RWPE1 (cell line): ENCODE measurements around the gene RBP5.

Source experiments
- CTCF ChIA-PET: fragments of 350-600 bp; sonication (Branson Sonifier 250); formaldehyde crosslinking; extraction: SDS; loops from one replicate; lab custom pipeline; 2021; lab: Yijun Ruan, JAX
- POLR2A ChIA-PET: fragments of 400-600 bp; formaldehyde crosslinking; extraction: SDS; loops from one replicate; lab custom pipeline; 2020; ENCODE audit warnings: antibody characterized with exemption; ENCODE audit not compliant: low non-redundant PET; lab: Yijun Ruan, JAX
- DNase-seq: peaks from one replicate; pipeline ENCODE4 v3.0.0; 2012; ENCODE audit warnings: low spot score
- H3K27ac ChIP-seq: fragments of 450-650 bp; 2 replicates; pipeline ENCODE4 v1.5.1; 2017
- TF ChIP-seq, protein P1 (sequence below): fragments of 450-650 bp; conservative IDR thresholded peaks from 2 replicates; pipeline ENCODE4 v1.5.1; 2017; ENCODE audit warnings: low read depth, mild to moderate bottlenecking

Gene RBP5

DNA sequence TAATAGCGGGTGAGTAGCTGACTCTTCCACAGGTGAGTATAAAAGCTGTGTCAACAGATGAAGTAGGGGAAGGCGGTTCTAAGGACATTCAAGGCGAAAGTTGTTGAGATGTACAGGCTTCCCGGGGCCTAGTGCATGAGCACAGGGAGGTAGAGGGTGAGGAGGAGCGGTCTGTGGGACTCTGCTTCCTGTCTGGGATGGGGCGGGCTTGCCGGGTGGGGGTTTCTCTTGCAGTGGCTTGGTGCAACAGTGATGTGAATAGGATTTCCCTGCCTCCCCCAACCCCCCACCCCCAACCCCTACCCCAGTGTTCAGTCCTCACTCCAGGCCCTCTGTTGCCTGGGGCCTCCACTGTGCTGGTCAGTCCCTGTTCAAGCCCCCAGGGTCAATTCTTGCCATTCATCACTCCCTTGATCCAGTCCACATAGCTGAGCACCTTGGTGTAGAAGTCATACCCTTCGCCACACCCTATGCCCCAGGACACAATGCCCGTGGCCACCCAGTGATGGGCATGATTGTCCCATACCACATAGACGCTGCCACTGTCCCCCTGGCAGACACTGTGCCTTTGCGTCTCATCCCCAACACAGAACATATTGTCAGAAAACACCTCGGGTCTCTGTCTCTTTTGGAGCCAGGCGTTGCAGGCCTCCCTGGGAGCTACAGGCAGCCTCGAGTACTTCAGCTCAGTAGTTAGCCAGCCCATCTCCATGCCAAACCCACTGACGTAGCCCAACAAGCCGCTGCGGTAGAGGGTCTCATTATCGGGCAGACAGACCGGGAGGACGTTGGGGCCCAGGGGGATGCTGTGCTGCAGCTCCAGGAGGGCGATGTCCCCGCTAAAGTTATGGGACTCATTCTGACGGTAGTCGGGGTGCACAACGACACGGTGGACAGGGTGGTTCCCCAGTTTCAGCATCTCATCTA, 32.4 kb downstream of the RBP5 start:
- DNase-seq, result no peak
- no peak overlapping the region for H3K27ac ChIP-seq
- ChIA-PET POLR2A (interaction anchor here (0.7 kb wide), 1 partner anchor 12 kb away, joined by 3 read pairs; no protein-coding TSS in a partner anchor), CTCF (interaction anchor here (0.5 to 0.6 kb wide), 2 partner anchors 40 to 200 kb away, joined by 3 read pairs; no protein-coding TSS in a partner anchor)
- TF ChIP-seq, protein P1, sequence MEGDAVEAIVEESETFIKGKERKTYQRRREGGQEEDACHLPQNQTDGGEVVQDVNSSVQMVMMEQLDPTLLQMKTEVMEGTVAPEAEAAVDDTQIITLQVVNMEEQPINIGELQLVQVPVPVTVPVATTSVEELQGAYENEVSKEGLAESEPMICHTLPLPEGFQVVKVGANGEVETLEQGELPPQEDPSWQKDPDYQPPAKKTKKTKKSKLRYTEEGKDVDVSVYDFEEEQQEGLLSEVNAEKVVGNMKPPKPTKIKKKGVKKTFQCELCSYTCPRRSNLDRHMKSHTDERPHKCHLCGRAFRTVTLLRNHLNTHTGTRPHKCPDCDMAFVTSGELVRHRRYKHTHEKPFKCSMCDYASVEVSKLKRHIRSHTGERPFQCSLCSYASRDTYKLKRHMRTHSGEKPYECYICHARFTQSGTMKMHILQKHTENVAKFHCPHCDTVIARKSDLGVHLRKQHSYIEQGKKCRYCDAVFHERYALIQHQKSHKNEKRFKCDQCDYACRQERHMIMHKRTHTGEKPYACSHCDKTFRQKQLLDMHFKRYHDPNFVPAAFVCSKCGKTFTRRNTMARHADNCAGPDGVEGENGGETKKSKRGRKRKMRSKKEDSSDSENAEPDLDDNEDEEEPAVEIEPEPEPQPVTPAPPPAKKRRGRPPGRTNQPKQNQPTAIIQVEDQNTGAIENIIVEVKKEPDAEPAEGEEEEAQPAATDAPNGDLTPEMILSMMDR, result no peak

DNA sequence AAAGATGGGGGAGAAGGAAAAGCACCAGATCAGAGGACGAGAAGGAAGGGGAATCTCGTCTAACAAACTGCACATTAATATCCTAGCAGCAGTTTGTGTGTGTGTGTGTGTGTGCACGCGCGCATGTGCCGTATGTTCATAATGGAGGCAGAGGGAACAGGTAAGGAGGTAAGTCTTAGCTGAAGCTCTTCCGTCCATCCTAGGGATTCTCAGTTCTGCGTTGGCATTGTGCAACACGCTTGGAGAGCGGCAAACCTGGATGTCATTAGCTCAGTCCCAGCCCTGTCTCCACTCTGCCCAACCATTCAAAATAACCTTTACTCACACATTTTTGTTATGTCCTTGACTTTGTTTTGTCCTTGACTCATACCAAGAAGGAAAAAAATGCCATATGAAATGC, 34.8 kb downstream of the RBP5 start:
- DNase-seq, result no peak
- POLR2A ChIA-PET, result no interaction called here
- H3K27ac ChIP-seq, result no peak overlapping the region
- TF ChIP-seq, protein P1, result no peak
- CTCF ChIA-PET, result interaction anchor here (0.6 to 1.4 kb wide), 5 partner anchors 20 to 127 kb away, joined by 3 to 6 read pairs (median 3); partner anchors contain the start of gene LPCAT3

DNA sequence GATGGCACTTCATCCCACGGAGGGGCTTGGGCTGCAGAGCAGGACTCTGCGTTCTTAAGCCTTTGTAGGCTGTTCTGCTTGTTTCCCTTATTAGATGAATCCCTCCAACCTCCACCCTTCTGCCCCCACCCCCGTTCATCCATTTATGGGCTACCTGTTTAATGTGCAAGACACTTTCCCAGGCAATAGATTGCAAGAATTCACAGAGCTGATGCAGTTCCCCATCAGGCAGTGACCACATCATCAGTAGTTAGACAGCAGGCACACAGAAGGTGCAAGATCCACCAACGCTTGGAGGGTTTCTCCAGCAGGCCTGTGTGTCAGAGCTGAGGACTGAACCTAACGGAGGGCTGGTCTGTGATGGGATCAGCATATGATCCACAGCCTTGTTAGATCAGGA, 35.2 kb downstream of the RBP5 start:
- TF ChIP-seq, protein P1, result no peak
- CTCF ChIA-PET, result interaction anchor here (0.6 to 1.4 kb wide), 5 partner anchors 20 to 126 kb away, joined by 3 to 6 read pairs (median 3); partner anchors contain the start of gene LPCAT3
- POLR2A ChIA-PET, result no interaction called here
- no peak for DNase-seq
- no peak overlapping the region for H3K27ac ChIP-seq

DNA sequence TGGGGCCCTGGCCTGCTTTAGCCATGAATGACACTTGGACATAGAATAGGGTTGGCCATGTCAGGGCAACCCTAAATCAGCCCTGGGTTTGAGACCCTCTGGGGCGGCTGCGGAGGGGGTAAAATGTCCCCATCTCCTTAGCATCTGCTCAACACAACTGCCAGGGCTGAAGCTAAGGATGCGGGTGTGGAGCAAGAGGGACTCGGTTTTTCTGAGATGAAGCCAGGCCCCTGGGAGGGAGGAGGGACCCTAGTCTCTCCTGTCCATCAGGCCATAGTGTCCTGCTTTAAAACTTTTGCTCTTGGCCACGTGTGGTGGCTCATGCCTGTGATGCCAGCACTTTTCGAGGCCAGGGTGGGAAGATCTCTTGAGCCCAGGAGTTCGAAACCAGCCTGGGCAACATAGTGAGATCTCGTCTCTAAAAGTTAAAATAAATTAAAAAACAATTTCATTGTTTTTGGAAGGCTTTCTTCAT, 35.7 kb downstream of the RBP5 start:
- ChIA-PET POLR2A (no interaction called here), CTCF (interaction anchor here (0.6 to 1.4 kb wide), 5 partner anchors 16 to 975 kb away, joined by 3 to 6 read pairs (median 4); partner anchors contain the start of gene LPCAT3)
- H3K27ac ChIP-seq, result peak overlapping the region; percentile 63
- DNase-seq, result no peak
- TF ChIP-seq, protein P1, result no peak

DNA sequence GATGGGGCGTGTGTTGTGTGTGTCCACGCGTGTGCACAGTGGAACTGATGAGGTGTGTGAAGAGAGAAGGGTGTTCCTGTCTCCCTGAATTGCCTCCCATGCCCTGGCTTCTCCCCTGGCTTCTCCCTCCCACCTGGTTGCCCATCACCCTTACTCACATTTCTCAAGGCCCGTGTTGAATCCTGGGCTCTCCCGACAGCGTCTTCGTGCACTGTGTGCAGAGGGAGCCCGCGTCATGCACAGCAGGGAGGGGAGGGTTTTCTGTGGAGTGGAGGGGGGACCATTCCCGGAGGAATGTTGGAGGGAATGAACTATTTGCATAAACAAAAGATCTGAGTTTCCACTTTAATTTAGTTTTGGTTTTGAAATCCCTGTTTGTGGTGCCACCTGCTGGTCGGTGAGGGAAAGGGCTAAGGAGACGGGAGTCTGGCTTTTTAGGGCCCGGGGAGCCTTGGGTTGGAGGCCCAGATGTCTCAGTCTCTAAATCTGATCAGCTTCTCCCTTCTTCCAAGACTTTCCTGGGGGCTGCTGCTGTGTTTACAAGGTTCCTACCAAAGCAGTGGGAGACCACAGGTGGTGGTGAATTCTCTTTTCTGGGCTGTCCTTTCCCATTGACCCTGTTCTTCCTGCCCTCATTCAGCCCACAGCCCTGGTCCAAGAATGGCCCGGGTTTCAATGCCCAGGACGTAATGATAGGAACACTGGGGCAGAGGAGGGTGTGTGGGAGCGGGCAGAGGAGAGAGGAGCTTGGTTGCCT, 36.3 kb downstream of the RBP5 start, which contains the start of gene C1R:
Gene C1R (minus strand): TSS at position 217 of the 757 bp plus-strand sequence. CDS start 57 bp downstream, at position 160.
- ChIA-PET POLR2A (no interaction called here), CTCF (interaction anchor here (0.6 to 1.4 kb wide), 5 partner anchors 17 to 974 kb away, joined by 3 to 6 read pairs (median 4); partner anchors contain the start of genes C1S and LPCAT3)
- DNase-seq, result peak; percentile 56
- TF ChIP-seq, protein P1, result peak; percentile 63
- H3K27ac ChIP-seq, result peak within 1 kb of the TSS; percentile 63
